ENCODE measurements around the gene CEP72.
"Not testable (repeated sequence)": the region's sequence is repeated elsewhere in the genome, so short reads cannot be mapped to it uniquely, and the experiment has no call there.

DNA sequence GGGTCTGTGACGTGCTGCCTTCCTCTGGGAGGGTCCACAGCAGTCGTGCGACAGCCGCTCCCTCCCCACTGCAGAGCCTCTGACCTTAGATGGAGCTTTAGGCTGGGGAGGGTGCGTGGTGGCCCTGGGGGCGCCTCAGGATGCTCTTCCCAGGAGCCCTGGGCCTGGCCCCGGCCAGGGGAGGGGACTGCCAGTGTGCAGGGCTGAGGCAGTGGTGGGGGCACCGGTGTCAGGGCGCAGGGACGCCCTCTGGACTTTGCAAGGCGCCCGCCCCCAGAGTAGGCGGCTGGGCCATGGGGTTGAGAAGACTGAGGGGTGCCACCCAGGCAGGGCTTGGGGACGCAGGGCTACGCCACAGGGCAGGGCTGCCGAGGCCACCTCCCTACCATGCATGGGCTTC is 66.4 kb downstream of the CEP72 start:
- TF ChIP-seq BHLHE40 (IDR thresholded peaks at IDR 0.05; ENCODE audit: borderline replicate concordance); FOXM1 (IDR thresholded peaks at IDR 0.05; ENCODE audit: borderline replicate concordance); FOXK2 (IDR thresholded peaks at IDR 0.05); ELF4 (IDR thresholded peaks at IDR 0.05); PKNOX1 (IDR thresholded peaks at IDR 0.05); TARDBP (IDR thresholded peaks at IDR 0.05); NFRKB (IDR thresholded peaks at IDR 0.05); ARNT (IDR thresholded peaks at IDR 0.05); HDGF (IDR thresholded peaks at IDR 0.05; ENCODE audit: borderline replicate concordance): not testable (repeated sequence)
